ENCODE data around the gene RAB15.

RAB15 gene

GRCh38 chr14:64945431-64946178 lies 26.5 kb downstream of the RAB15 start:
- H3K4me2 ChIP-seq (ENCODE audit: low read depth, low read length, poor library complexity, severe bottlenecking) = no peak overlapping the region
- H3K4me3 ChIP-seq (ENCODE audit: insufficient read depth, low read length, poor library complexity, severe bottlenecking) = no peak overlapping the region
- no peaks in the 10 kb centered on the region for H3K27me3 ChIP-seq (ENCODE audit: low read length)
- TF ChIP-seq CTCF (IDR thresholded peaks at IDR 0.05; ENCODE audit: insufficient read depth, low read length, poor library complexity, severe bottlenecking) (no peak), EZH2phosphoT487 (conservative IDR thresholded peaks at IDR 0.05; ENCODE audit: low read length) (no peak)
- H4K20me1 ChIP-seq (ENCODE audit: low read depth, low read length) = no peaks in the 10 kb centered on the region
- no peaks in the 10 kb centered on the region for H3K79me2 ChIP-seq (ENCODE audit: insufficient read depth, low read length)
- no peaks in the 10 kb centered on the region for H3K9me3 ChIP-seq (ENCODE audit: insufficient read depth, low read length)
- H3K9ac ChIP-seq (ENCODE audit: low read length) = no peak overlapping the region
- no peaks in the 10 kb centered on the region for H3F3A ChIP-seq (ENCODE audit: insufficient read depth)
- no peak overlapping the region for H3K27ac ChIP-seq (ENCODE audit: low read depth, low read length)
- no peaks in the 10 kb centered on the region for H3K36me3 ChIP-seq (ENCODE audit: low read length)
- no peaks in the 10 kb centered on the region for H3K9me2 ChIP-seq (replicated peaks; ENCODE audit: insufficient read depth, low read length)
- H2AFZ ChIP-seq (ENCODE audit: low read depth, low read length, severe bottlenecking) = no peak overlapping the region

GRCh38 chr14:64944861-64945260 lies 27.3 kb downstream of the RAB15 start:
- Histone ChIP-seq H3K36me3 (ENCODE audit: low read length) (no peaks in the 10 kb centered on the region), H3K27ac (ENCODE audit: low read depth, low read length) (no peak overlapping the region), H3K9ac (ENCODE audit: low read length) (no peak overlapping the region), H3K9me3 (ENCODE audit: insufficient read depth, low read length) (no peaks in the 10 kb centered on the region), H3K4me3 (ENCODE audit: insufficient read depth, low read length, poor library complexity, severe bottlenecking) (no peak overlapping the region), H3K4me2 (ENCODE audit: low read depth, low read length, poor library complexity, severe bottlenecking) (no peak overlapping the region), H3K27me3 (ENCODE audit: low read length) (no peaks in the 10 kb centered on the region), H3K9me2 (replicated peaks; ENCODE audit: insufficient read depth, low read length) (no peaks in the 10 kb centered on the region), H4K20me1 (ENCODE audit: low read depth, low read length) (no peaks in the 10 kb centered on the region), H3K79me2 (ENCODE audit: insufficient read depth, low read length) (no peaks in the 10 kb centered on the region), H2AFZ (ENCODE audit: low read depth, low read length, severe bottlenecking) (no peak overlapping the region), H3F3A (ENCODE audit: insufficient read depth) (no peaks in the 10 kb centered on the region)
- TF ChIP-seq EZH2phosphoT487 (conservative IDR thresholded peaks at IDR 0.05; ENCODE audit: low read length) (no peak), CTCF (IDR thresholded peaks at IDR 0.05; ENCODE audit: insufficient read depth, low read length, poor library complexity, severe bottlenecking) (no peak)

- Histone ChIP-seq H3K36me3 (ENCODE audit: low read length) (no peaks in the 10 kb centered on the region), H3K9ac (ENCODE audit: low read length) (no peak overlapping the region), H2AFZ (ENCODE audit: low read depth, low read length, severe bottlenecking) (no peak overlapping the region), H3K9me3 (ENCODE audit: insufficient read depth, low read length) (no peaks in the 10 kb centered on the region), H3K4me3 (ENCODE audit: insufficient read depth, low read length, poor library complexity, severe bottlenecking) (no peak overlapping the region), H3K27ac (ENCODE audit: low read depth, low read length) (no peak overlapping the region), H3K4me2 (ENCODE audit: low read depth, low read length, poor library complexity, severe bottlenecking) (no peak overlapping the region), H3K27me3 (ENCODE audit: low read length) (no peaks in the 10 kb centered on the region), H3F3A (ENCODE audit: insufficient read depth) (no peaks in the 10 kb centered on the region), H4K20me1 (ENCODE audit: low read depth, low read length) (no peaks in the 10 kb centered on the region), H3K9me2 (replicated peaks; ENCODE audit: insufficient read depth, low read length) (no peaks in the 10 kb centered on the region), H3K79me2 (ENCODE audit: insufficient read depth, low read length) (no peaks in the 10 kb centered on the region)
- TF ChIP-seq EZH2phosphoT487 (conservative IDR thresholded peaks at IDR 0.05; ENCODE audit: low read length) (no peak), CTCF (IDR thresholded peaks at IDR 0.05; ENCODE audit: insufficient read depth, low read length, poor library complexity, severe bottlenecking) (no peak)
These were observed 28.1 kb downstream of the RAB15 start for GRCh38 chr14:64944041-64944440.

Data from SU-DHL-6 (cell line).